ENCODE measurements around the gene RAD51B. TPM values are rescaled to one million over a fixed set of nuclear protein-coding genes. Genes with fewer than 3 reads are reported as not detected.
A peak's percentile ranks its signal among the peaks of the same experiment; 100 is the strongest.

Gene RAD51B
- total and polyA plus RNA-seq, 8 donors: 10.8 to 18.3 (median 14.1) TPM

DNA sequence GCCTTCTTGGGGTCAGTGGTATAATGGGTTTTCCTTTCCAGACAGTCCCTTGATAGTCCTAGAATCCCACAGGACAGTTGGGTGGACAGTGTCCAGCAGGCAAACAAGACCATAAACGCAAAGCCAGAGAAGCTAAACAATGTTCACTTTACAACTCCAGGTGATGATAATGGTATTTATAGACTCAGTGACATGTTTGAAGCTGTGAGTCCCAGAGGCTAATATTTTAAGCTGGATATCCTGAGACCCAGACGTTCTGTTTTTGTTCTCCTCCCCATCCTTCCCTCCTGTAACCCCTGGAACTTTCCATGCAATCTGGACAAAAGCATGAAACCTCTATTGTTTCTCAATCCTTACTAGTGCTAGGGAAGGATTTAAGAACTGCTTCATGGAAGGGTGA is 852.3 kb downstream of the RAD51B start:
- no peaks in the 10 kb centered on the region for H3K36me3 ChIP-seq
- ATAC-seq: no peak
- peak overlapping the region in 1 of 2 donors; percentile 26 for H3K27ac ChIP-seq
- peaks cover 13 to 37% of the 10 kb centered on the region in 2 donors for H3K4me1 ChIP-seq
- DNase-seq: no peak
- TF ChIP-seq, protein P1, sequence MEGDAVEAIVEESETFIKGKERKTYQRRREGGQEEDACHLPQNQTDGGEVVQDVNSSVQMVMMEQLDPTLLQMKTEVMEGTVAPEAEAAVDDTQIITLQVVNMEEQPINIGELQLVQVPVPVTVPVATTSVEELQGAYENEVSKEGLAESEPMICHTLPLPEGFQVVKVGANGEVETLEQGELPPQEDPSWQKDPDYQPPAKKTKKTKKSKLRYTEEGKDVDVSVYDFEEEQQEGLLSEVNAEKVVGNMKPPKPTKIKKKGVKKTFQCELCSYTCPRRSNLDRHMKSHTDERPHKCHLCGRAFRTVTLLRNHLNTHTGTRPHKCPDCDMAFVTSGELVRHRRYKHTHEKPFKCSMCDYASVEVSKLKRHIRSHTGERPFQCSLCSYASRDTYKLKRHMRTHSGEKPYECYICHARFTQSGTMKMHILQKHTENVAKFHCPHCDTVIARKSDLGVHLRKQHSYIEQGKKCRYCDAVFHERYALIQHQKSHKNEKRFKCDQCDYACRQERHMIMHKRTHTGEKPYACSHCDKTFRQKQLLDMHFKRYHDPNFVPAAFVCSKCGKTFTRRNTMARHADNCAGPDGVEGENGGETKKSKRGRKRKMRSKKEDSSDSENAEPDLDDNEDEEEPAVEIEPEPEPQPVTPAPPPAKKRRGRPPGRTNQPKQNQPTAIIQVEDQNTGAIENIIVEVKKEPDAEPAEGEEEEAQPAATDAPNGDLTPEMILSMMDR (IDR thresholded peaks at IDR 0.05): no peak
- no peaks in the 10 kb centered on the region for H3K9me3 ChIP-seq
- intact Hi-C loops (cut with DNase I): no loop called here
- H3K27me3 ChIP-seq: no peaks in the 10 kb centered on the region
- no peak overlapping the region for H3K4me3 ChIP-seq

DNA sequence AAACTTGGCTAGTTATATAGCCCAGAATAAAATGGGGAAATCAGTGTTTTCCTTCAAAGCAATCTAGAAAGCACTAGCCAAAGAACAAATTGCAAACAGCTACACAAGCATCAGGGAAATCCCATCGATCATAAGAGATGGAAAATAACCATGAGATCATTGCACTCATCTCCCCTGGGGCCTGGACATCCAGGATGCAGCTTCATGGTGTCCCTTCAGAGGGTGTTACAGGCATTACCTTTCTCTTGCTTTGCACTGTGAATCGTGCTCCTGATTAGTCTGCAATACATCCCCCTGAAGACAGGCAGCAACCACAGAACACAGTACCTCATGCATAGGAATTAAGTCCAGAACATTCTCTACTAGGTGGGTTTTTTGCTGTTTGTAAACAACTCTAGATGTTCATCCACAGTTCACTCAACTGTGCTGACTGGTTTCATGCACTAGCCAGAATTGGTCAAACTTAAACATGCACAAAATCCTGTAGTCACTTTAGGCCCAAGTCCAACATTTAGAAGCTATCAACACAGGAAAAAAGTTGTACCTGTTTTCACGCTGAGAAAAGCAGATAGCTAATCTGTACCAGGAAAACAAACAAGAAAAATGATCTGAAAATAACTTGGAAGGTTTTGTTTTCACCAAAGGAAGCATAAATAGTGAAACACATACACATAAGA is 853.2 kb downstream of the RAD51B start:
- Histone ChIP-seq H3K27ac (peak overlapping the region in 1 of 2 donors; percentile 26), H3K4me3 (no peak overlapping the region), H3K9me3 (no peaks in the 10 kb centered on the region), H3K36me3 (no peaks in the 10 kb centered on the region), H3K4me1 (peaks cover 7 to 29% of the 10 kb centered on the region in 2 donors), H3K27me3 (no peaks in the 10 kb centered on the region)
- intact Hi-C loops (cut with DNase I): no loop called here
- DNase-seq: no peak
- no peak for ATAC-seq
- TF ChIP-seq, protein P1 (IDR thresholded peaks at IDR 0.05): no peak

DNA sequence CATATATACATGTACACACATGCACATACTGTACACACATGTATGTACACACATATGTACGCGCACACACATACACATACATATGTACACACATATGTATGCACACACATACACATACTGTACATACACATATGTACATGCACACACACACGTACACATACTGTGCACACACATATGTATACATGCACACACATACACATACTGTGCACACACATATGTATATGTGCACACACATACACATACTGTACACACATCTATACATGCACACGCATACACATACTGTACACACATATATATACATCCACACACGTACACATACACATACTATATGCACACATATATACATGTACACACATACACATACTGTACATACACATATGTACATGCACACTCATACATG is 853.9 kb downstream of the RAD51B start:
- intact Hi-C loops (cut with DNase I): no loop called here
- H3K4me1 ChIP-seq: peaks cover 7 to 23% of the 10 kb centered on the region in 2 donors
- DNase-seq (no peak), ATAC-seq (no peak)
- H3K27ac ChIP-seq: no peak overlapping the region
- H3K36me3 ChIP-seq: no peaks in the 10 kb centered on the region
- H3K27me3 ChIP-seq: no peaks in the 10 kb centered on the region
- no peak overlapping the region for H3K4me3 ChIP-seq
- TF ChIP-seq, protein P1 (IDR thresholded peaks at IDR 0.05): no peak
- H3K9me3 ChIP-seq: no peaks in the 10 kb centered on the region

DNA sequence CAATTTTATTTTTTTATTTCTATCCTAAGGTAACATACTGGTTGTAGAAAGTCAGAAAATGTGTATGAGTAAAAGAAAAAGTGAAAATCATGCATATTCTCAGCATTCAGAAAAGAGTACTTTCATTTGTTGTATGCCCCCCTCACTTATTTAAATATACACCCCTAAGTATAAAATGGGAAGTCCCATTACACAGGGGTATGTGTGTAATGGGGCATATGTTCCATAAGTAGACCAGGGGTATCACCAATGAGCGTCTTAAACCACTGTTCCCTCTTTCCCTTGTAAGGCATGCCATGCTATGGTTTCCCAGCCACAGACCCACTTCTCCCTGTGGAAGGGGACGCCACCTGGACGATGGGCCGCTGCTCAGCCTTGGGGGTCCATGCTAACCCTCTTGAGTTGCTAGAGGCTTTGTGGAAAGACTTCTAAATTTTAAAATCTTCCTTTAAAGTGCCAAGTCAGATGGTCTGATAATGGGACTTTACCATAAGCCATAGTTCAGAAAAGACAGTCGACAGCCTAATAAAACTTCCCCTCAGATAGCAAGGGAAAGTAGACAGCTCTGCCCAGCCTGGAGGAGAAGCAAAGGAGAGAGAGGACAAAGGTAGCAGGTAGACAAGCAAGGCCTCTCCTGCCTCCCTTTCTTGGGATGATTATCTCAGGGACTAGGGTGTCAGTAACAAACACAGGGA is 855.1 kb downstream of the RAD51B start:
- Histone ChIP-seq H3K9me3 (no peaks in the 10 kb centered on the region), H3K4me3 (no peak overlapping the region), H3K36me3 (no peaks in the 10 kb centered on the region), H3K4me1 (peaks cover 12 to 19% of the 10 kb centered on the region in 2 donors), H3K27ac (no peak overlapping the region), H3K27me3 (no peaks in the 10 kb centered on the region)
- DNase-seq (no peak), ATAC-seq (no peak)
- TF ChIP-seq, protein P1 (IDR thresholded peaks at IDR 0.05): no peak
- intact Hi-C loops (cut with DNase I): no loop called here

DNA sequence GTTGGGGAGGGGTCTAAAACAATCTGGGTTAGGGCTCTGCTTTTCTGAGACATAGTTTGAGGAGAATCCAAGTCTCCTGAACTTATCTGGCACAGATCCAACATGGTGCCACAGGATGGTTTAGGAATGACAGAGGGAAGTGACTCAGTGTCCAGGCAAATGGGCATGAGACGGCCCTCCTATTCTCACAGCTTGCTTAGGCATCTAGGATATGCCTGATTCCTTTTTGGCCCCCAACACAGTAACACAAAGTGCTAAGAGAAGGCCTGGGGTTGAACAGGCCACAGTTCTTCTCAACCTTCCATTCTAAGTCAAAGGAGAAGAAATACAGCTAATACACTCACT is 855.6 kb downstream of the RAD51B start:
- H3K4me3 ChIP-seq: no peak overlapping the region
- H3K36me3 ChIP-seq: no peaks in the 10 kb centered on the region
- H3K27me3 ChIP-seq: no peaks in the 10 kb centered on the region
- H3K4me1 ChIP-seq: peaks cover 14 to 19% of the 10 kb centered on the region in 2 donors
- intact Hi-C loops (cut with DNase I): no loop called here
- ATAC-seq (no peak), DNase-seq (no peak)
- no peaks in the 10 kb centered on the region for H3K9me3 ChIP-seq
- no peak overlapping the region for H3K27ac ChIP-seq
- TF ChIP-seq, protein P1 (IDR thresholded peaks at IDR 0.05): no peak

All from left lung (tissue), 10 donors.